ENCODE data around the gene PRKAR2B.

Gene PRKAR2B

DNA sequence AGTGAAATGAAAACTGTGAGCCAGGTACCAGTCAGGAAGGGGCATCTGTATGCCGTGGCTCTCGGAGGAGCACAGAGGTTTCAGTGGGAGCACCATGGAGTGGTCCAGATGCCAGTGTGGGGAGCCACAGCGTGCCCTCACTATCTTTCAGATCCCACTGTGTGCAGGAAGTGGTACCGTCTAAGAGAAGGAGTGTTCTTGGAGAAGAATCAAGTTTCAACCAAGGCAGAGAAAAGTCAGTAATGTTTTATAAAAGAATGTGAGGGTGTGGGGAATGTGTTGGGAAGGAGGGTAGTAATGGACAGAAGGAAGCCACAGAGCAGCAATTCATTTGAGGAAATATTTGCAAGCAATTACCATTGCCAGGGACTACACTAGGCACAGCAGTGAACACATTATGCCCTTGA, 35.6 kb downstream of the PRKAR2B start (continued):
- TF ChIP-seq, protein P1, sequence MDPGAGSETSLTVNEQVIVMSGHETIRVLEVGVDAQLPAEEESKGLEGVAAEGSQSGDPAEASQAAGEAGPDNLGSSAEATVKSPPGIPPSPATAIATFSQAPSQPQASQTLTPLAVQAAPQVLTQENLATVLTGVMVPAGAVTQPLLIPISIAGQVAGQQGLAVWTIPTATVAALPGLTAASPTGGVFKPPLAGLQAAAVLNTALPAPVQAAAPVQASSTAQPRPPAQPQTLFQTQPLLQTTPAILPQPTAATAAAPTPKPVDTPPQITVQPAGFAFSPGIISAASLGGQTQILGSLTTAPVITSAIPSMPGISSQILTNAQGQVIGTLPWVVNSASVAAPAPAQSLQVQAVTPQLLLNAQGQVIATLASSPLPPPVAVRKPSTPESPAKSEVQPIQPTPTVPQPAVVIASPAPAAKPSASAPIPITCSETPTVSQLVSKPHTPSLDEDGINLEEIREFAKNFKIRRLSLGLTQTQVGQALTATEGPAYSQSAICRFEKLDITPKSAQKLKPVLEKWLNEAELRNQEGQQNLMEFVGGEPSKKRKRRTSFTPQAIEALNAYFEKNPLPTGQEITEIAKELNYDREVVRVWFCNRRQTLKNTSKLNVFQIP (CRISPR knock-in tag; IDR thresholded peaks at IDR 0.05; ENCODE audit: borderline replicate concordance, low read depth), result no peak
- TF ChIP-seq PPARA (CRISPR knock-in tag; IDR thresholded peaks at IDR 0.05; ENCODE audit: borderline replicate concordance), result no peak

GRCh38 chr7:107080533-107080932, 36.0 kb downstream of the PRKAR2B start:
- TF ChIP-seq, protein P2, sequence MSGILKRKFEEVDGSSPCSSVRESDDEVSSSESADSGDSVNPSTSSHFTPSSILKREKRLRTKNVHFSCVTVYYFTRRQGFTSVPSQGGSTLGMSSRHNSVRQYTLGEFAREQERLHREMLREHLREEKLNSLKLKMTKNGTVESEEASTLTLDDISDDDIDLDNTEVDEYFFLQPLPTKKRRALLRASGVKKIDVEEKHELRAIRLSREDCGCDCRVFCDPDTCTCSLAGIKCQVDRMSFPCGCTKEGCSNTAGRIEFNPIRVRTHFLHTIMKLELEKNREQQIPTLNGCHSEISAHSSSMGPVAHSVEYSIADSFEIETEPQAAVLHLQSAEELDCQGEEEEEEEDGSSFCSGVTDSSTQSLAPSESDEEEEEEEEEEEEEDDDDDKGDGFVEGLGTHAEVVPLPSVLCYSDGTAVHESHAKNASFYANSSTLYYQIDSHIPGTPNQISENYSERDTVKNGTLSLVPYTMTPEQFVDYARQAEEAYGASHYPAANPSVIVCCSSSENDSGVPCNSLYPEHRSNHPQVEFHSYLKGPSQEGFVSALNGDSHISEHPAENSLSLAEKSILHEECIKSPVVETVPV (CRISPR knock-in tag; IDR thresholded peaks at IDR 0.05), result no peak
- TF ChIP-seq ARNTL (CRISPR knock-in tag; IDR thresholded peaks at IDR 0.05; ENCODE audit: borderline replicate concordance, low read depth) (no peak), RARB (CRISPR knock-in tag; IDR thresholded peaks at IDR 0.05) (no peak), ZNF70 (CRISPR knock-in tag; IDR thresholded peaks at IDR 0.05) (no peak), GLIS3 (CRISPR knock-in tag; IDR thresholded peaks at IDR 0.05) (no peak)
- no peak; the same call in 2 of the 3 replicates for ATAC-seq

DNA sequence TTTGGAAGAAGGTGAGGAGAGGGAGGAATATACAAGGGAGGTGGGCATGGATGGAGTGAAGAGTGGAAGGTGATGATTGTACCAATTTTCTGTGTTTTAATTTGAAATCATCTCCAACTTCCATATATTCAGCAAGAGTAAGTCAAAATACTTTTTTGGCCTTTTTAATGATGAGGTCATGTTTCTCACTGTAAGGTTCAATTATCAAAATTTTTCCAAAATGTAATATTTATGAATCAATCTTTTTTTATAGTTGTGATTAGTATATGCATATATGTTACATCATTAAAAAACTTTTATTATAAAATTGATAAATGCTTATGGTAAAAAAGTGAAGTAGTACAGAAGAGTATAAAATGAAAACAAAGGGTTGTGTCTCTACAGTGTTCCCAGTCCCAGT, 40.7 kb downstream of the PRKAR2B start:
- TF ChIP-seq ZNF70 (CRISPR knock-in tag; IDR thresholded peaks at IDR 0.05) (no peak), ESRRG (CRISPR knock-in tag; IDR thresholded peaks at IDR 0.05) (no peak), PPARA (CRISPR knock-in tag; IDR thresholded peaks at IDR 0.05; ENCODE audit: borderline replicate concordance) (no peak), SNAI2 (CRISPR knock-in tag; IDR thresholded peaks at IDR 0.05) (no peak), RARB (CRISPR knock-in tag; IDR thresholded peaks at IDR 0.05) (no peak), TOX (CRISPR knock-in tag; IDR thresholded peaks at IDR 0.05; ENCODE audit: borderline replicate concordance) (no peak), ZFP3 (CRISPR knock-in tag; IDR thresholded peaks at IDR 0.05) (no peak), CREB5 (CRISPR knock-in tag; IDR thresholded peaks at IDR 0.05; ENCODE audit: low read depth) (no peak), OSR1 (CRISPR knock-in tag; IDR thresholded peaks at IDR 0.05) (no peak), CSDC2 (CRISPR knock-in tag; IDR thresholded peaks at IDR 0.05) (no peak), BACH2 (CRISPR knock-in tag; IDR thresholded peaks at IDR 0.05; ENCODE audit: borderline replicate concordance) (no peak), ZNF8 (CRISPR knock-in tag; IDR thresholded peaks at IDR 0.05) (no peak), ZNF565 (CRISPR knock-in tag; conservative IDR thresholded peaks at IDR 0.05; ENCODE audit: low read depth) (no peak), TSHZ2 (CRISPR knock-in tag; IDR thresholded peaks at IDR 0.05) (no peak)
- TF ChIP-seq, protein P1 (CRISPR knock-in tag; IDR thresholded peaks at IDR 0.05; ENCODE audit: borderline replicate concordance, low read depth), result no peak
- no peak for ATAC-seq

- no peak for ATAC-seq
- TF ChIP-seq TCF4 (CRISPR knock-in tag; IDR thresholded peaks at IDR 0.05; ENCODE audit: borderline replicate concordance), result no peak
- TF ChIP-seq, protein P3, sequence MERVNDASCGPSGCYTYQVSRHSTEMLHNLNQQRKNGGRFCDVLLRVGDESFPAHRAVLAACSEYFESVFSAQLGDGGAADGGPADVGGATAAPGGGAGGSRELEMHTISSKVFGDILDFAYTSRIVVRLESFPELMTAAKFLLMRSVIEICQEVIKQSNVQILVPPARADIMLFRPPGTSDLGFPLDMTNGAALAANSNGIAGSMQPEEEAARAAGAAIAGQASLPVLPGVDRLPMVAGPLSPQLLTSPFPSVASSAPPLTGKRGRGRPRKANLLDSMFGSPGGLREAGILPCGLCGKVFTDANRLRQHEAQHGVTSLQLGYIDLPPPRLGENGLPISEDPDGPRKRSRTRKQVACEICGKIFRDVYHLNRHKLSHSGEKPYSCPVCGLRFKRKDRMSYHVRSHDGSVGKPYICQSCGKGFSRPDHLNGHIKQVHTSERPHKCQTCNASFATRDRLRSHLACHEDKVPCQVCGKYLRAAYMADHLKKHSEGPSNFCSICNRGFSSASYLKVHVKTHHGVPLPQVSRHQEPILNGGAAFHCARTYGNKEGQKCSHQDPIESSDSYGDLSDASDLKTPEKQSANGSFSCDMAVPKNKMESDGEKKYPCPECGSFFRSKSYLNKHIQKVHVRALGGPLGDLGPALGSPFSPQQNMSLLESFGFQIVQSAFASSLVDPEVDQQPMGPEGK (CRISPR knock-in tag; IDR thresholded peaks at IDR 0.05; ENCODE audit: borderline replicate concordance), result no peak
- no peak for TF ChIP-seq CREB5 (CRISPR knock-in tag; IDR thresholded peaks at IDR 0.05; ENCODE audit: low read depth)
- no peak for TF ChIP-seq ISL1 (CRISPR knock-in tag; IDR thresholded peaks at IDR 0.05)
- TF ChIP-seq SNAI2 (CRISPR knock-in tag; IDR thresholded peaks at IDR 0.05), result no peak
- TF ChIP-seq TOX (CRISPR knock-in tag; IDR thresholded peaks at IDR 0.05; ENCODE audit: borderline replicate concordance), result no peak
- no peak for TF ChIP-seq RARB (CRISPR knock-in tag; IDR thresholded peaks at IDR 0.05)
- TF ChIP-seq ZNF8 (CRISPR knock-in tag; IDR thresholded peaks at IDR 0.05), result no peak
- no peak for TF ChIP-seq BACH2 (CRISPR knock-in tag; IDR thresholded peaks at IDR 0.05; ENCODE audit: borderline replicate concordance)
- no peak for TF ChIP-seq ARNTL (CRISPR knock-in tag; IDR thresholded peaks at IDR 0.05; ENCODE audit: borderline replicate concordance, low read depth)
- TF ChIP-seq, protein P1 (CRISPR knock-in tag; IDR thresholded peaks at IDR 0.05; ENCODE audit: borderline replicate concordance, low read depth), result no peak
- no peak for TF ChIP-seq ZNF70 (CRISPR knock-in tag; IDR thresholded peaks at IDR 0.05)
- TF ChIP-seq OSR1 (CRISPR knock-in tag; IDR thresholded peaks at IDR 0.05), result no peak
- TF ChIP-seq CSDC2 (CRISPR knock-in tag; IDR thresholded peaks at IDR 0.05), result no peak
- TF ChIP-seq ZFP3 (CRISPR knock-in tag; IDR thresholded peaks at IDR 0.05), result no peak
These were observed 45.1 kb downstream of the PRKAR2B start for GRCh38 chr7:107089627-107090026.
